Measurements from ENCODE around the gene TDRD12. TPM values are rescaled to one million over a fixed set of nuclear protein-coding genes. Genes with fewer than 3 reads are reported as not detected.
"Not testable (repeated sequence)": the region's sequence is repeated elsewhere in the genome, so short reads cannot be mapped to it uniquely, and the experiment has no call there.

The TDRD12 gene
- total RNA-seq, 2 donors from 2014 or later: 0.09 to 5.8 TPM

GRCh38 chr19:32767951-32768679 lies 48.5 kb downstream of the TDRD12 start:
- H3K27ac Mint-ChIP-seq: no peak overlapping the region
- peaks cover 0 to 7% of the 10 kb centered on the region in 2 donors for H3K36me3 Mint-ChIP-seq
- no peak for ATAC-seq
- no peaks in the 10 kb centered on the region for H3K9me3 Mint-ChIP-seq
- no peak for DNase-seq (ENCODE audit: low spot score in 2 of 2)

GRCh38 chr19:32771596-32771995 lies 52.0 kb downstream of the TDRD12 start:
- H3K36me3 Mint-ChIP-seq: peaks cover 0 to 7% of the 10 kb centered on the region in 2 donors
- no peak for ATAC-seq
- H3K9me3 Mint-ChIP-seq: no peaks in the 10 kb centered on the region
- no peak for DNase-seq (ENCODE audit: low spot score in 2 of 2)
- H3K27ac Mint-ChIP-seq: no peak overlapping the region

- no peak for ATAC-seq
- H3K27ac Mint-ChIP-seq: no peak overlapping the region
- peaks cover 0 to 7% of the 10 kb centered on the region in 2 donors for H3K36me3 Mint-ChIP-seq
- H3K9me3 Mint-ChIP-seq: no peaks in the 10 kb centered on the region
- DNase-seq (ENCODE audit: low spot score in 2 of 2): no peak
Measured at GRCh38 chr19:32773126-32773525, 53.6 kb downstream of the TDRD12 start.

DNA sequence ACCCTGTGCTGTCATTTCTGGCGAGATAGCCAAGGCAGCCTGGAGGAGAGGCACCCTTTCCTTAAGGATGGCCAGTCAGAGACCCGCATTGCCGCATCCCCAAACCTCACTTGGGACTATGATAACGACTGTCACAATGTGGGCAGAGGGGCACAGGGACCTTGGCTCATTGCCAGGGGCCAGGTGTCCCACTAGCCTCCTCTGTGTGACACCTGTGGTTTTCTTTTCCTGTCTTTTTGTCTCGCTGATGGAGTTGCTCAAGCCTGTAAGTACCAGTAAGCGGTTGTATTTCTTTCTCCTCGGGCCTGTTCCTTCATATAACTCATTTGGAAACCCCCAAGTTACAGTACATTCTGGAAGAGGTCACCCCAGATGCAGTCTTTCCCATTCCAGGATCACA lies 59.5 kb downstream of the TDRD12 start:
- Mint-ChIP-seq H3K9me3 (peaks cover 8% of the 10 kb centered on the region in 2 donors), H3K36me3 (peaks cover 17 to 20% of the 10 kb centered on the region in 2 donors), H3K27ac (no peak overlapping the region)
- ATAC-seq (no peak), DNase-seq (ENCODE audit: low spot score in 2 of 2) (no peak)

DNA sequence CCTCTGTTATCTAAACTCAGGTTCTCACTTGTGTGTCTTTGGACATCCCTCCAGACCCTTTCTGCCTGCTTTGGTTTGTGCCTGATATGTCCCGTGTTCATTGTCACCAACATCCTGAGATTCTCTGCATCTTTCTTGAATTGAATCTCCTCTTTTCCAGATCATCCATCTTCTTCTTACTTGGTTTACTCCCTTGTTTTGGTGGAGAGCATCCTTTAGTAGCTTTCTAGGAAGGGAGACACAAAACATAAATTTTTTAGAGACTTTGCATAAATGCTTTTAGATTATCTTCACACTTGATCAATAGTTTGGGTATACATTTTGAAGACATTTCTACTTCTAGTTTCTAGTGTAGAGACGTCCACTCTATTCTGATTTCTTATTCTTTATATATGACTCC lies 61.7 kb downstream of the TDRD12 start:
- ATAC-seq (no peak), DNase-seq (ENCODE audit: low spot score in 2 of 2) (no peak)
- peaks cover 8 to 13% of the 10 kb centered on the region in 2 donors for H3K9me3 Mint-ChIP-seq
- H3K27ac Mint-ChIP-seq: no peak overlapping the region
- H3K36me3 Mint-ChIP-seq: peaks cover 19 to 21% of the 10 kb centered on the region in 2 donors

GRCh38 chr19:32782089-32782488 lies 62.5 kb downstream of the TDRD12 start:
- Mint-ChIP-seq H3K9me3 (peaks cover 11 to 20% of the 10 kb centered on the region in 2 donors), H3K36me3 (peaks cover 27 to 29% of the 10 kb centered on the region in 2 donors)
- not testable (repeated sequence) for DNase-seq (ENCODE audit: low spot score in 2 of 2); H3K27ac Mint-ChIP-seq; ATAC-seq

DNA sequence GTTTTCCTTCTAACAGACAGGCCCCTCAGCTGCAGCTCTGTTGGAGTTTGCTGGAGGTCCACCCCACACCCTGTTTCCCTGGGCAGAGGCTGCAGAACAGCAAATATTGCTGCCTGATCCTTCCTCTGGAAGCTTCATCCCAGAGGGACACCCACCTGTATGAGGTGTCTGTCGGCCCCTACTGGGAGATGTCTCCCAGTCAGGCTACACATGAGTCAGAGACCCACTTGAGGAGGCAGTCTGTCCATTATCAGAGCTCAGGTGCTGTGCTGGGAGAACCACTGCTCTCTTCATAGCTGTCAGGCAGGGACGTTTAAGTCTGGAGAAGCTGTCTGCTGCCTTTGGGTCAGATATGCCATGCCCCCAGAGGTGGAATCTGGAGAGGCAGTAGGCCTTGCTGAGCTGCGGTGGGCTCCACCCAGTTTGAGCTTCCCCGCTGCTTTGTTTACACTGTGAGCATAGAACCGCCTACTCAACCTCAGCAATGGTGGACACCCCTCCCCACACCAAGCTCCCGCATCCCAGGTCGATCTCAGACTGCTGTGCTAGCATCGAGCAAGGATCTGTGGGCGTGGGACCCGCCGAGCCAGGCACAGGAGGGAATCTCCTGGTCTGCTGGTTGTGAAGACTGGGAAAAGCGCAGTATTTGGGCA lies 67.7 kb downstream of the TDRD12 start:
- Mint-ChIP-seq H3K36me3 (peaks cover 18 to 23% of the 10 kb centered on the region in 2 donors), H3K9me3 (peaks cover 3 to 12% of the 10 kb centered on the region in 2 donors)
- not testable (repeated sequence) for DNase-seq (ENCODE audit: low spot score in 2 of 2); ATAC-seq; H3K27ac Mint-ChIP-seq

GRCh38 chr19:32787895-32788294 lies 68.3 kb downstream of the TDRD12 start:
- peaks cover 14 to 19% of the 10 kb centered on the region in 2 donors for H3K36me3 Mint-ChIP-seq
- peaks cover 3 to 12% of the 10 kb centered on the region in 2 donors for H3K9me3 Mint-ChIP-seq
- DNase-seq (ENCODE audit: low spot score in 2 of 2); H3K27ac Mint-ChIP-seq; ATAC-seq: not testable (repeated sequence)

DNA sequence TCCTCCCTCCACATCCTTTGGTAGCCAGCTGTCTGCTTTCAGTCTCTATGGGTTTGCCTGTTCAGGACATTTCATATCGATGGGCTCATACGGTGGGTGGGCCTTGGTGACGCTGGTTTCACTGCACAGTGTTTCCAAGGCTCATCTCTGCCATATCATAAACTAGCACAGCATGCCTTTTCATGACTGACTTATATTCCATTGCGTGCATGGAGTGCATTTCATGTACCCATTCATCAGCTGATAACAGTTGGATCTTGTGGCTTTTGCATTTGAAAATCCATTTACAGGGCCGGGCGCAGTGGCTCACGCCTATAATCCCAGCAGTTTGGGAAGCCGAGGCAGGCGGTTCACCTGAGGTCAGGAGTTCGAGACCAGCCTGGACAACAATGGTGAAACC lies 69.9 kb downstream of the TDRD12 start:
- DNase-seq (ENCODE audit: low spot score in 2 of 2) (no peak), ATAC-seq (no peak)
- peaks cover 3 to 12% of the 10 kb centered on the region in 2 donors for H3K9me3 Mint-ChIP-seq
- H3K27ac Mint-ChIP-seq: no peak overlapping the region
- peaks cover 10 to 11% of the 10 kb centered on the region in 2 donors for H3K36me3 Mint-ChIP-seq

- Mint-ChIP-seq H3K36me3 (no peaks in the 10 kb centered on the region), H3K27ac (no peak overlapping the region), H3K9me3 (no peaks in the 10 kb centered on the region)
- no peak for ATAC-seq
- DNase-seq (ENCODE audit: low spot score in 2 of 2): no peak
Measured at GRCh38 chr19:32798201-32798600, 78.6 kb downstream of the TDRD12 start.

DNA sequence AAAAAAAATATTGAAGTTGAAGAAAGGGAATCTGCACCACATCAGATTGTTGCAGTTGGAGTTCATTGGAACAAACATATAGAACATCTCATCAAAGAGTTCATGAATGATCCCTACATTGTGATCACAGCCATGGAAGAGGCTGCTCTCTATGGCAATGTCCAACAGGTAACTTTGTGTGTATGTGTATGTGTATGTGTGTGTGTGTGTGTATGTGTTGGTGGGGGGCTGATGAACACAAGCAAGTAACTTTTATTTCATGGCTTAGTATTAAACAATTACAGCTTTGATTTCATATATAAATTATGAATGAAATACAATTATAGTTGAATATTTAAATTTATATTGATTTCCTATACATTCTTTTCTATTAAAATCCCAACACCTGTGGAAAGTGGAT lies 80.6 kb downstream of the TDRD12 start:
- no peaks in the 10 kb centered on the region for H3K9me3 Mint-ChIP-seq
- no peaks in the 10 kb centered on the region for H3K36me3 Mint-ChIP-seq
- no peak overlapping the region for H3K27ac Mint-ChIP-seq
- ATAC-seq (no peak), DNase-seq (ENCODE audit: low spot score in 2 of 2) (no peak)

DNA sequence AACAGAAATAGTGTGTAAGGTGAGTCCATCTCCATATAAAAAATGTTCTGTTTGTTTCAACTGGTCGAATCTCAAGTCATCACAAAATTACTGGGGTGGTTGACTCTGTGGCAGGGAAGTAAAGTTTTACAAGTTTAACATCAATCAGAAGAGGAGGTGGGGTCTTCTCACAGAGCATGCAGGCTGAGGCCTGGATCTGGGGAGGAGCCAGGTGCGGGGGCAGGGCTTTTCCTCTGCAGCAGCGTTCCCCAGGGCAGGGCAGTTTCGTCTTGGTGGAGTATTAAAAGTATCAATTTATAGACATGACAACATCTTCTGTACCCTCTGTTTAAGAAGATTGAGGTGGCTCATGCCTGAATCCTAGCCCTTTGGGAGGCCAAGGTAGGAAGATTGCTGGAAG lies 81.2 kb downstream of the TDRD12 start:
- ATAC-seq (no peak), DNase-seq (ENCODE audit: low spot score in 2 of 2) (no peak)
- Mint-ChIP-seq H3K9me3 (no peaks in the 10 kb centered on the region), H3K27ac (peak overlapping the region in 1 of 2 donors; percentile 61), H3K36me3 (no peaks in the 10 kb centered on the region)

DNA sequence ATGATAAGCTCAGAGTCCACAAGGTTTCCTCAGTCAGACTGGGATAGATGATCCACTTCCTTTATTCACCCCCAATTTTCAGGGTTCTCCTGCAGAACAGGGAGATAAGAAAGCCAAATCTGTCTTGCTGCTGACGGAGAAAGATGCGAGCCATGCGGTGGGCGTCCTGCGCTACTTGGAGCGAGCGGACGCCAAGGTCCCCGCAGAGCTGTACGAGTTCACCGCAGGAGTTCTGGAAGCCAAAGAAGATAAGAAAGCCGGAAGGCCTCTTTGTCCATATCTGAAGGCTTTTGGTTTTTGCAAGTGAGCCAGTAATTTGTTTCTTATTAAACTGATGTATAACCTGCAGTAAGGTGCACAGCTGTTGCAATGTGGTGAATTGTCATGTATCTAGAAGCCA lies 83.3 kb downstream of the TDRD12 start:
- no peak for ATAC-seq
- DNase-seq (ENCODE audit: low spot score in 2 of 2): no peak
- Mint-ChIP-seq H3K36me3 (no peaks in the 10 kb centered on the region), H3K27ac (no peak overlapping the region), H3K9me3 (no peaks in the 10 kb centered on the region)

- H3K36me3 Mint-ChIP-seq: no peaks in the 10 kb centered on the region
- no peak overlapping the region for H3K27ac Mint-ChIP-seq
- ATAC-seq (no peak), DNase-seq (ENCODE audit: low spot score in 2 of 2) (no peak)
- no peaks in the 10 kb centered on the region for H3K9me3 Mint-ChIP-seq
Measured at GRCh38 chr19:32808236-32808635, 88.7 kb downstream of the TDRD12 start.

DNA sequence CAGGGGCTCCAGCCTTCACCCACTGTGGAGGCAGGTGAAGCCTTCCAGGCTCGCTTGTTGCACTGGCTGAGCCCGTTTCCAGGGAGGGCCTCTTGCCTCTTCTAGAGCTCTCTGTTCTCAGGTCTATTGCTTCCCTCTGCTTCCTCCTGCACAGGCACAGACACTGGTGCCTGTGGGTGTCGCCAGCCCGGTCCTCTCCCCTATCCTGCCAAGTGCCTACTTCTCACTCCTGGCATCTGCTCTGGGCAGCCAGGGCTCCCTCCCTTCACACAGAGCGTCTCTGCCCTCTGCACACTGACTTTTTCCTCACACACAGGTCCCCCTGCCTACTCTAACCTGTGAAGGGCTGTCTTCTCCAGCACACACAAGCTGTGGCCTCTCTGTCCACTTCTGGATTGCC lies 89.7 kb downstream of the TDRD12 start:
- H3K27ac Mint-ChIP-seq: no peak overlapping the region
- DNase-seq (ENCODE audit: low spot score in 2 of 2): no peak
- ATAC-seq: peak; percentile 39 to 52

GRCh38 chr19:32809754-32810153 lies 90.2 kb downstream of the TDRD12 start:
- DNase-seq (ENCODE audit: low spot score in 2 of 2): no peak
- H3K36me3 Mint-ChIP-seq: no peaks in the 10 kb centered on the region
- peak in 1 of 2 donors; percentile 65 for ATAC-seq
- H3K27ac Mint-ChIP-seq: no peak overlapping the region
- no peaks in the 10 kb centered on the region for H3K9me3 Mint-ChIP-seq

More for the DNA sequence above, 89.7 kb downstream of the TDRD12 start:
- H3K9me3 Mint-ChIP-seq: no peaks in the 10 kb centered on the region
- no peaks in the 10 kb centered on the region for H3K36me3 Mint-ChIP-seq

DNA sequence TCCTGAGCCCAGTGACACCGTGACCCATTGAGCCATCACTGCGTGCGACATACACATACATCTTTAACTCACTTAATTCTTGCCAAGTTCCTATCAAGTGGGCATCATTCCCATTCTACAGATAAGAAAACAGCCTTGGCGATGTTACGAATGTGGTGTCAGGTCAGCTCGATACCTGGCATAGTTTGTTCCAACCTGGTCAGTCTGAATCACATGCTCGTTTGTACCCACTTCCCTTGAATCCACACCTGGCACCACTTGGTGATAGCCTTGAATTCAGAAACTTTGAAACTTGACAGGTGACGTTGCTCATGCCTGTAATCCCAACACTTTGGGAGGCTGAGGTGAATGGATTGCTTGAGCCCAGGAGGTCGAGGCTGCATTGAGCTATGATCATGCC lies 90.9 kb downstream of the TDRD12 start:
- no peaks in the 10 kb centered on the region for H3K9me3 Mint-ChIP-seq
- H3K27ac Mint-ChIP-seq: no peak overlapping the region
- DNase-seq (ENCODE audit: low spot score in 2 of 2) (no peak), ATAC-seq (no peak)
- H3K36me3 Mint-ChIP-seq: no peaks in the 10 kb centered on the region

GRCh38 chr19:32811151-32811550 lies 91.6 kb downstream of the TDRD12 start:
- H3K9me3 Mint-ChIP-seq: no peaks in the 10 kb centered on the region
- DNase-seq (ENCODE audit: low spot score in 2 of 2) (no peak), ATAC-seq (no peak)
- no peaks in the 10 kb centered on the region for H3K36me3 Mint-ChIP-seq
- no peak overlapping the region for H3K27ac Mint-ChIP-seq

Measured in activated naive CD4-positive, alpha-beta T cell treated with anti-CD3 and anti-CD28 coated beads, Interleukin-2, amount 50 U/mL, for 72 hours (primary cell).